ENCODE data around the gene FOXN3. TPM values are rescaled to one million over a fixed set of nuclear protein-coding genes. Genes with fewer than 3 reads are reported as not detected.

Gene FOXN3
- polyA plus RNA-seq, 1 donor from 2014 or later = 10.3 TPM

DNA sequence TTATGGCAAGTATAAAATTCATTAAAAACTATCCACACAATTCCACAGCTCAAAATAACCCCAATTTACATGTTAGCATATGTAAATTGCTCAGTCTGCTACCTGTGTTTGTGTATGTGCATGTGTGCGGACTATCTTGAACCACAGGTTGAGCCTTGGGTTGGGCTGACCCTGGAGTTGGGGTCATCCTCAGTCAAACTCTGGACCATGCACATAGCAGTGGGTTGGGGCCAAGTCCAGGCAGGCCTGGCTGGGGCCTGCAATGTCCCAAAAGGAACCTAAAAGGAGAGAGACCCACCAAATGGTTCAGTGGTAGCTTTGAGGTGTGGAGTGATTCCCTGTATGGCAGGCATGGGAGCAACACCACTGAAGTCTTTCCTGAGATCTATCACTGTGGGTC is 156.1 kb downstream of the FOXN3 start:
- no peaks in the 10 kb centered on the region for H4K20me1 ChIP-seq (ENCODE audit: insufficient read depth)
- no peaks in the 10 kb centered on the region for H3K79me2 ChIP-seq (replicated peaks; ENCODE audit: insufficient read depth, low read length)
- TF ChIP-seq POLR2AphosphoS5 (IDR thresholded peaks at IDR 0.05) (no peak), CTCF (IDR thresholded peaks at IDR 0.05; ENCODE audit: poor library complexity, severe bottlenecking) (no peak), SMC3 (conservative IDR thresholded peaks at IDR 0.05; ENCODE audit: poor library complexity) (no peak), RAD21 (conservative IDR thresholded peaks at IDR 0.05) (no peak), EP300 (conservative IDR thresholded peaks at IDR 0.05; ENCODE audit: poor library complexity, severe bottlenecking) (no peak)

GRCh38 chr14:89259951-89260609 is 157.0 kb downstream of the FOXN3 start:
- no peak overlapping the region for H3K27ac ChIP-seq (ENCODE audit: low read length)

More for the DNA sequence above, 156.1 kb downstream of the FOXN3 start:
- H3K9ac ChIP-seq (ENCODE audit: low read length) = no peak overlapping the region
- no peak overlapping the region for H3K4me3 ChIP-seq (ENCODE audit: low read length)
- H3K27me3 ChIP-seq (ENCODE audit: insufficient read depth, low read depth, low read length) = no peaks in the 10 kb centered on the region
- no peak overlapping the region for H2AFZ ChIP-seq (ENCODE audit: low read depth, low read length)
- no peak overlapping the region for H3K27ac ChIP-seq (ENCODE audit: low read length)
- no peak overlapping the region for H3K4me2 ChIP-seq (ENCODE audit: low read length)
- H3K9me3 ChIP-seq (ENCODE audit: low read length) = no peaks in the 10 kb centered on the region
- H3K36me3 ChIP-seq (ENCODE audit: insufficient read depth, low read length) = no peaks in the 10 kb centered on the region
- no peaks in the 10 kb centered on the region for H3F3A ChIP-seq (ENCODE audit: insufficient read depth, low read length, poor library complexity, severe bottlenecking)
- H3K9me2 ChIP-seq (ENCODE audit: insufficient read depth, low read length) = no peaks in the 10 kb centered on the region

More at GRCh38 chr14:89259951-89260609, 157.0 kb downstream of the FOXN3 start:
- no peaks in the 10 kb centered on the region for H4K20me1 ChIP-seq (ENCODE audit: insufficient read depth)
- no peak overlapping the region for H3K4me3 ChIP-seq (ENCODE audit: low read length)
- no peak overlapping the region for H3K4me2 ChIP-seq (ENCODE audit: low read length)
- no peaks in the 10 kb centered on the region for H3F3A ChIP-seq (ENCODE audit: insufficient read depth, low read length, poor library complexity, severe bottlenecking)
- no peaks in the 10 kb centered on the region for H3K36me3 ChIP-seq (ENCODE audit: insufficient read depth, low read length)
- H3K9ac ChIP-seq (ENCODE audit: low read length) = no peak overlapping the region
- no peak overlapping the region for H2AFZ ChIP-seq (ENCODE audit: low read depth, low read length)
- H3K27me3 ChIP-seq (ENCODE audit: insufficient read depth, low read depth, low read length) = no peaks in the 10 kb centered on the region
- H3K79me2 ChIP-seq (replicated peaks; ENCODE audit: insufficient read depth, low read length) = no peaks in the 10 kb centered on the region
- TF ChIP-seq, protein P1, sequence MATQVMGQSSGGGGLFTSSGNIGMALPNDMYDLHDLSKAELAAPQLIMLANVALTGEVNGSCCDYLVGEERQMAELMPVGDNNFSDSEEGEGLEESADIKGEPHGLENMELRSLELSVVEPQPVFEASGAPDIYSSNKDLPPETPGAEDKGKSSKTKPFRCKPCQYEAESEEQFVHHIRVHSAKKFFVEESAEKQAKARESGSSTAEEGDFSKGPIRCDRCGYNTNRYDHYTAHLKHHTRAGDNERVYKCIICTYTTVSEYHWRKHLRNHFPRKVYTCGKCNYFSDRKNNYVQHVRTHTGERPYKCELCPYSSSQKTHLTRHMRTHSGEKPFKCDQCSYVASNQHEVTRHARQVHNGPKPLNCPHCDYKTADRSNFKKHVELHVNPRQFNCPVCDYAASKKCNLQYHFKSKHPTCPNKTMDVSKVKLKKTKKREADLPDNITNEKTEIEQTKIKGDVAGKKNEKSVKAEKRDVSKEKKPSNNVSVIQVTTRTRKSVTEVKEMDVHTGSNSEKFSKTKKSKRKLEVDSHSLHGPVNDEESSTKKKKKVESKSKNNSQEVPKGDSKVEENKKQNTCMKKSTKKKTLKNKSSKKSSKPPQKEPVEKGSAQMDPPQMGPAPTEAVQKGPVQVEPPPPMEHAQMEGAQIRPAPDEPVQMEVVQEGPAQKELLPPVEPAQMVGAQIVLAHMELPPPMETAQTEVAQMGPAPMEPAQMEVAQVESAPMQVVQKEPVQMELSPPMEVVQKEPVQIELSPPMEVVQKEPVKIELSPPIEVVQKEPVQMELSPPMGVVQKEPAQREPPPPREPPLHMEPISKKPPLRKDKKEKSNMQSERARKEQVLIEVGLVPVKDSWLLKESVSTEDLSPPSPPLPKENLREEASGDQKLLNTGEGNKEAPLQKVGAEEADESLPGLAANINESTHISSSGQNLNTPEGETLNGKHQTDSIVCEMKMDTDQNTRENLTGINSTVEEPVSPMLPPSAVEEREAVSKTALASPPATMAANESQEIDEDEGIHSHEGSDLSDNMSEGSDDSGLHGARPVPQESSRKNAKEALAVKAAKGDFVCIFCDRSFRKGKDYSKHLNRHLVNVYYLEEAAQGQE (IDR thresholded peaks at IDR 0.05; ENCODE audit: borderline replicate concordance) = no peak
- no peak for TF ChIP-seq SMC3 (conservative IDR thresholded peaks at IDR 0.05; ENCODE audit: poor library complexity)
- TF ChIP-seq EP300 (conservative IDR thresholded peaks at IDR 0.05; ENCODE audit: poor library complexity, severe bottlenecking) = no peak
- no peak for TF ChIP-seq TAF1 (IDR thresholded peaks at IDR 0.05; ENCODE audit: low read depth)
- no peak for TF ChIP-seq CTCF (IDR thresholded peaks at IDR 0.05; ENCODE audit: poor library complexity, severe bottlenecking)
- TF ChIP-seq POLR2AphosphoS5 (IDR thresholded peaks at IDR 0.05) = no peak
- no peak for TF ChIP-seq EZH2 (IDR thresholded peaks at IDR 0.05; ENCODE audit: borderline replicate concordance, insufficient read depth, low read length, poor library complexity, severe bottlenecking)
- TF ChIP-seq MXI1 (conservative IDR thresholded peaks at IDR 0.05; ENCODE audit: poor library complexity, severe bottlenecking) = no peak
- no peaks in the 10 kb centered on the region for H3K9me3 ChIP-seq (ENCODE audit: low read length)
- H3K9me2 ChIP-seq (ENCODE audit: insufficient read depth, low read length) = no peaks in the 10 kb centered on the region

All from neural cell (in vitro differentiated cells).